HG03045 (cell line): ENCODE results near the gene RAB2B.
"Not testable (repeated sequence)": the region's sequence is repeated elsewhere in the genome, so short reads cannot be mapped to it uniquely, and the experiment has no call there.

ENCODE experiments used
- ATAC-seq: cut with Tn5 transposase; IDR thresholded peaks from one replicate; pipeline ENCODE4 v1.9.1; 2021; ENCODE audit warnings: mild to moderate bottlenecking, moderate library complexity; ENCODE audit not compliant: unreplicated experiment

Gene RAB2B

GRCh38 chr14:21494902-21495762 is 18.4 kb upstream of the RAB2B start:
- ATAC-seq, result no peak

GRCh38 chr14:21486640-21487087 is 9.9 kb upstream of the RAB2B start:
- no peak for ATAC-seq

GRCh38 chr14:21476523-21476924 is 235 bp downstream of the RAB2B start:
- peak; percentile 36 for ATAC-seq

DNA sequence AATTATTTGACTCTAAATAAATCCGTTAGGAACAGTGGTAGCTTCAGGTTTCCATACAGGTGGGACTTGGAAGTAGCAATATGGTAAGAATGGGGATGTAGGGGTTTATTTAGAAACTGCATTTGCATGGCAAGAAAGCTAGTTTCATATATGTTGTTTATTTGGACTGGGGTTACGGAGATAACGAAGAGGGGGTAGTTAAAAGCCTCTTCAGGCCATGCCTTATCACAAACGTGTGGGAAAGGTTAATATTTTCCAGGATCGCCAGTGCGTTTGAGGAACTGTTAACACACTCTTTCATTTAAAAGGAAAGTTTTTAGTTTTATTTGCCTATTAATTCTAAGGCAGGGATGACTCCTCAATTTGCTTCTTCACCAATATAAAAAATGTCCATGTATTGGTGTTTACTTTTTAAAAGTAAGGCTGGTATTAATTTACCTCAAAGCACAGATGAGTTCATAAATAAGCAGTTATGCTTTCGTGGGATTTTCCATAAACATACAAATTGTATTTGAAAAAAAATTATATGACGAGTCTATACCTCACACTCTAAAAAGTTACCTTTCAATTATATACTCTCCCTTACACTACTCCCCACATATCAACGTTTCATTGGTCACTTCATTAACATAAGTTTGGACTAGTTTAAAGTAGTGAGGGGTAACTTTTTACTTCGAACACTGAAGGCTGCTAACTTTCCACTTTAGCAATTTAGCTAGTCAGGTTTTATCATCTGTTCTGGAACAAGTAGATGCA is 814 bp downstream of the RAB2B start:
- no peak for ATAC-seq

GRCh38 chr14:21467616-21468015 is 9.1 kb downstream of the RAB2B start:
- ATAC-seq, result no peak

DNA sequence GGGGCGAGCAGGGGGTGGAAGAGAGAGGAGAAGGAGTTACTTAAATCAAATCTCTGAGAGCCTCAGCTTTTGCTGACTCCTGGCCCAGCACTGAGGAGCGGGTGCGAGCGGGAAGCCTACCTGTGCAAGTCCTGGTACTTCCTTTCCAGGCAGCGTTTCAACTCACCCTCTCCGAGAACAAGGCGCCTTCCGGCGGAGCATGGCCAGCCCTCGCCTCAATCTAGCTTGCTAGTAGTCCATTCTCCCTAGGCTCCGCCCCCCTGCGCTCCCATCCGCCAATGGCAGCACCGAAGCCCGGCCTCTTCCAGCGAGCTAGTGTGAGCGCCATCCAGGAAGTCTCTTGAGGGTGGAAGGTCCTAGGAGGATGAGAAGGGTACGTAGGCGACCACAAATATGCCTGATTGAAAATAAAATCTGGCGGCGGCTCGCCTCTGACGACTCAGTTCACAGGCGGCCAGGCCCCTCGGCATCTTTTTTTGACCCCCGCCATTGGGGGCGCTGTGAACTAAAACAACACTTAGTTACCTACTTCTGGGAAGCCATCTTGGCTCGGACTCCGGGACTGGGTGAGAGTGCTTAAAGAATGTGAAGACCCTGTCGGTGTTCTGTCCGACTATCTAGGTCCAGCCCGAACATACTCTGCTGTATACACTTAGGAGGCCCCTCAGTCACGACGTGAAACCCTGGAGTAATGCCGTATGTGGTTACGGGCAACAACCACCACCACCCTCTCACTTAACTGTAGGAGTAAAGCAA is 20.7 kb downstream of the RAB2B start, which contains the start of gene CHD8:
Gene CHD8 (minus strand): TSS at position 212 of the 756 bp plus-strand sequence. CDS start 24,480 bp downstream, outside the sequence.
- ATAC-seq, result peak; percentile 98

DNA sequence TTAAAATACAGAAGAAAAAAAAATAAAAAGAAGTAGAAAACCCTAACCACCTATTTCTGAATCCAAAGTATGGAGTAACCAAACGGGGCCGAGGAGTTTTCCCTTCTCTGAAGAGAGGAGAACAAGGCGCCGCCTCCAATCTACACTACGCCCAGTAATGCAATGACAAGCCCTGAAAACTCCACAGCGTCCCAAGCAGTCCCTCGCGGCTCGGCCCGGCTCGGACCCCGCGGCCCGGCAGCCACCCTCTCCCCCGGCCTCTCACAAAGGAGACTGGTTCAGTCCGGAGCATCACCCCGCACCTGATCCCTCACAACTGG is 21.2 kb downstream of the RAB2B start:
- ATAC-seq, result peak; percentile 28

DNA sequence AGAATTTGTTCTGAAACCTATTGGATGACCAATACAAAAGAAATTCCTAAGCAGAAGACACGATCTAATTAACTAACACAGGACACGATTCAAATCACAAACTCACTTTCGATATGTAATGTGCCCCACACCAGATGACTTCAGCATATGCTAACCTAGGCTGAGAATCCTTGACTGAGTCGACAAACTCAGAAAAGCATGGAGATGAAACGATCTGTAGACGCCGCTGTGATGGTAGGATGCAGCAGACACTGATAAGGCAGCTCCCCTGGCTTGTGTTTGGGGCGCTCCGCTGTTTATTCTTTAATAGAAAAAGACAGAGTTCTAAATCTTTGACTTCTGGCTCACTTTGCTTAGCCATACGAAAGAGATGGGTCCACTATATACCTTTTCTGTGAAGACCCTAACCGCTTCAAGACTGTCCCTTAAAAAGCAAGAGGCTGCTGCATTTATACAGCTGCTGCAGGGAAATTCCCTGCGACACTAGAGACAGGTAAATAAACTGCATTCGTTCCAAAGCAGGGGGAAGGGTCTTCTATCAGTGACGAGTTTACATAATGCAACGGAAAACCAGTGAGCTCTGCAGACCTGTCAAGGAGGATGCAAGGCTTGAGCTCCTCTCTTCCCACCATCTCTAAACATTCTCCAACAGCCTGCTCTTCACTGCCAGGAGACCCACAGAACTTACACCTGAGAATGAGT is 21.8 kb downstream of the RAB2B start:
- ATAC-seq, result no peak

- no peak for ATAC-seq
These were observed 26.9 kb downstream of the RAB2B start for GRCh38 chr14:21449899-21450216.

GRCh38 chr14:21442657-21443056 is 34.1 kb downstream of the RAB2B start:
- ATAC-seq, result not testable (repeated sequence)

DNA sequence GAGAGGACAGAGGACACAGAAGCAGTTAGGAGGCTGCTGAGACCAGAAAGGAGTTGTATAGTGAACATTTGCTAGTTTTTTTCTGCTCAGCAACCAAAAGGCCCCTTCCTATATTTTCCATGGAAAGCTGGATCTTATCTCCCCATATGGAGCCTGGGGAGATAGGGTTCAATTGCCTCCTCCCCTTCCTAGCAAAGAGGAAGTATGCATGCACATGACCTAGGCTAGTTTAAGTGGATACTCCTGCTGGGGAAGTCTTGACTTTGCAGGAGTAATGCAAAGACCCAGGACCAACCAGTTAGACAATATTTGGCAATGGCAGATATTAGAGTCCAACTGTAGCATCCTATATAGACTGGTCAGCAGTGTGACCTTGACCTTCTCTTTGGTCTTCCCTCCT is 35.9 kb downstream of the RAB2B start:
- ATAC-seq, result no peak

GRCh38 chr14:21437063-21437901 is 39.5 kb downstream of the RAB2B start:
- peak; percentile 97 for ATAC-seq

DNA sequence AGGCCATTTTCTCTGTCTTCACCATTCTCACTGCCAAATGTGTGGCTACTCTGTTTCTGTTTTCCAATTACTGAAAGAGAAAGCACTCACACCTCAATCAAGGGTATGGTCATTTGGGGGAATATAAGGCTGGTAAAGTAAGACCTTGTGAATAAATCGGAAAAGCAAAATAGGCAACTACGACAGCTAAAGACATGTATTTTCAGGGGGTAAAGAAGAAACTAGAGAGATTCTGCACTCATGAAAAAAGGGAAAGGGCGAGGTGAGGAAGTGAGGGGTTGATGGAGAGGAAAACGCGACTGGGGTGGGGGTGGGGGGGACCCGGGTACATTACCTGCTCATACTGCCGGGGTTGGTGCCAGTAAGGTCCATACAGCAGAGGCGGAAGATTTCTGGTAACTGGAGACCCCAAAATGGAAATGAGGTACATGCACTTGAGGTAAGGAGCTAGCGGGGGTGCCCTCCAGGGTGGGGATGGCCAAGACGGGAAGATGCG is 40.1 kb downstream of the RAB2B start:
- ATAC-seq, result no peak

DNA sequence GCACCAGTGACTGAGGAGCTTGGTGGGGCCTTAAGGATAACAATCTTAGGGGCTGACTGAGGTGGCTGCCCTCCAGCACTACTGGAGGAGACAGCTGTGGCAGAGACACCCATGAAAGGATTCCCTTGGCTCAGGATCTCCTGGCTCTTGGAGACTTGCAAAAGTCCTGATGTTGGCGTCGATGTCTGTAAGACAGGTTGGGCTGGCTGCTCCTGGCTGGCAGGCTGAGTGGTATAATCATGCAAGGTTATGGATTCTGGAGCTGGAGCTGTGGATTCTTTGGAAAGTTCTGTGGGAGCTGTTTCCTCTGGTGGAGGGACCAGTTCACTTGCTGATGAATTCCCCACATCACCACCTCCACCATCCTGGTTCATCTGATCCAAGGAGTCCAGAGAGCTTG is 45.6 kb downstream of the RAB2B start:
- no peak for ATAC-seq

- ATAC-seq, result no peak
These were observed 47.8 kb downstream of the RAB2B start for GRCh38 chr14:21428930-21429329.

GRCh38 chr14:21426692-21427091 is 50.1 kb downstream of the RAB2B start:
- no peak for ATAC-seq

DNA sequence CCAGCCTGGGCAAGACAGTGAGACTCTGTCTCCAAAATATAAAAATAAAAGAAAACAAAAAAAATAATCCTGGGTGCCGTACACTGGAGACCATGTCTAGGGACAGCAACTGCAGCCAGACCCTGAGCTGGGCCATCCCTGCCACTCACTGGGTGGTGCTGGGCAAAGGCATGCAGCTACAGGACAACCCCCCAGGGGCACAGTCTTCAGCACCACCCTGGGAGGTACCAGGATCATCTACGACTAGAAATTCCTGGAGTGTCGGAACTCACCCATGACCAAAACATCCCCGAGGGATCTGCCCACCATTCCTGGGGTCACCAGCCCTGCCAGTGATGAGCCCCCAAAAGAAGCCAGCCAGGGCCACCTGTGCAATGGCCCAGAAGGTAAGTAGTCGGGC is 57.2 kb downstream of the RAB2B start:
- ATAC-seq, result no peak

DNA sequence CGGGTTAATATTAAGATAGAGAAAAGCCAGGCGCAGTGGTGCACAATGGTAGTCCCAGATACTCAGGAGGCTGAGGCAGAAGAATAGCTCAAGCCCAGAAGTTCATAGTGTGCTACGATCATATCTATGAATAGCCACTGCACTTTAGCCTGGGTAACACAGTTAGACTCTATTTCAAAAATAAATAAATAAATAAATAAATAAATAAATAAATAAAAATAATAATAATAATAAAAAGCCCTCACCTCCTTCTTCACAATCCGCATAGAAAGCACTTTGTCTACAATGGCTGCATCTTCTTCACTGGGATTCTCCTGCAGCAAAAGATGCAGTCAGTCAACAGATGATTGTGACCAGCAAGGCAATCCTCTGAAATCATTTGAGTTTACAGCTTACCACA is 61.4 kb downstream of the RAB2B start:
- ATAC-seq, result no peak

- peak; percentile 66 for ATAC-seq
These were observed 62.6 kb downstream of the RAB2B start for GRCh38 chr14:21414137-21414631.
